Testis (tissue), 3 donors: ENCODE data around the gene COG2. TPM values are rescaled to one million over a fixed set of nuclear protein-coding genes. Genes with fewer than 3 reads are reported as not detected.

Experiments used
- DNase-seq: peaks from one replicate; pipeline ENCODE4 v3.0.0-alpha.2; 2019
- H3K27ac ChIP-seq, 2 donors: fragments of 200-600 bp; sonication (generic); one replicate each; pipeline ENCODE4 v1.5.1; 2019
- H3K27me3 ChIP-seq: fragments of 200-600 bp; sonication (generic); one replicate; pipeline ENCODE4 v1.5.1; 2019
- H3K36me3 ChIP-seq: fragments of 200-600 bp; sonication (generic); one replicate; pipeline ENCODE4 v1.5.1; 2017; ENCODE audit warnings: low read depth; ENCODE audit errors: missing control alignments
- H3K4me1 ChIP-seq: fragments of 200-600 bp; sonication (generic); one replicate; pipeline ENCODE4 v1.5.1; 2019
- H3K4me3 ChIP-seq, 2 donors: fragments of 200-600 bp; sonication (generic); one replicate each; pipeline ENCODE4 v1.5.1; 2017 to 2019
- H3K9me3 ChIP-seq: fragments of 200-600 bp; sonication (generic); one replicate; pipeline ENCODE4 v1.5.1; 2017
- POLR2A ChIP-seq: fragments of 450-650 bp; IDR thresholded peaks from one replicate; pipeline ENCODE4 v1.6.1; 2017; ENCODE audit warnings: antibody characterized with exemption, mild to moderate bottlenecking, moderate library complexity
- WGBS, 2 donors: methylation state at CpG; one replicate each; pipeline ENCODE4 v1.1.5; 2018; 5-methylcytosine and 5-hydroxymethylcytosine counted together
- intact Hi-C: fragments of 100-400 bp; cut with DNase I; formaldehyde crosslinking; loops from one replicate; pipeline ENCODE4 v1.15.1; 2023; ENCODE audit warnings: low total_unique reads
- polyA plus RNA-seq: library from polyadenylated mRNA; stranded (reverse); fragments of 350-450 nt; fragmentation: Illumina TruSeq; extraction: RNeasy Lipid Tissue Mini Kit (QIAGEN cat#74804); gene quantifications from one replicate; pipeline ENCODE4 v1.2.3, GENCODE V29; 2014; ENCODE audit warnings: low read depth, low replicate concordance; ENCODE audit not compliant: insufficient read depth
- total RNA-seq, 2 donors: library from RNA; depleted of rRNA; stranded (reverse); fragments of >200 nt; gene quantifications; one replicate each; pipeline ENCODE4 v1.2.3, GENCODE V29; 2016
- TF ChIP-seq, protein P1 (sequence below), 3 experiments: fragments of 450-650 bp in 2 of 3; fragments of 200-600 bp in 1 of 3; sonication (generic) in 1 of 3; IDR thresholded peaks; one replicate each; pipeline ENCODE4 v1.5.1; 2016 to 2019; ENCODE audit warnings: antibody characterized with exemption in 3 of 3, mild to moderate bottlenecking in 2 of 3, moderate library complexity in 1 of 3

Gene COG2
- total and polyA plus RNA-seq, 3 donors from 2014 or later, result 23.7 to 34.6 (median 29.4) TPM

GRCh38 chr1:230661976-230662375, 19.7 kb downstream of the COG2 start:
- Histone ChIP-seq H3K4me3 (no peak overlapping the region), H3K27ac (no peak overlapping the region), H3K9me3 (no peaks in the 10 kb centered on the region), H3K27me3 (no peaks in the 10 kb centered on the region), H3K4me1 (no peaks in the 10 kb centered on the region), H3K36me3 (no peaks in the 10 kb centered on the region)
- WGBS, 2 donors, result 82 to 90% methylated on average over 4 of the region's 4 CpGs
- intact Hi-C loops, result no loop called here
- no peak for TF ChIP-seq POLR2A
- TF ChIP-seq, protein P1, sequence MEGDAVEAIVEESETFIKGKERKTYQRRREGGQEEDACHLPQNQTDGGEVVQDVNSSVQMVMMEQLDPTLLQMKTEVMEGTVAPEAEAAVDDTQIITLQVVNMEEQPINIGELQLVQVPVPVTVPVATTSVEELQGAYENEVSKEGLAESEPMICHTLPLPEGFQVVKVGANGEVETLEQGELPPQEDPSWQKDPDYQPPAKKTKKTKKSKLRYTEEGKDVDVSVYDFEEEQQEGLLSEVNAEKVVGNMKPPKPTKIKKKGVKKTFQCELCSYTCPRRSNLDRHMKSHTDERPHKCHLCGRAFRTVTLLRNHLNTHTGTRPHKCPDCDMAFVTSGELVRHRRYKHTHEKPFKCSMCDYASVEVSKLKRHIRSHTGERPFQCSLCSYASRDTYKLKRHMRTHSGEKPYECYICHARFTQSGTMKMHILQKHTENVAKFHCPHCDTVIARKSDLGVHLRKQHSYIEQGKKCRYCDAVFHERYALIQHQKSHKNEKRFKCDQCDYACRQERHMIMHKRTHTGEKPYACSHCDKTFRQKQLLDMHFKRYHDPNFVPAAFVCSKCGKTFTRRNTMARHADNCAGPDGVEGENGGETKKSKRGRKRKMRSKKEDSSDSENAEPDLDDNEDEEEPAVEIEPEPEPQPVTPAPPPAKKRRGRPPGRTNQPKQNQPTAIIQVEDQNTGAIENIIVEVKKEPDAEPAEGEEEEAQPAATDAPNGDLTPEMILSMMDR (IDR thresholded peaks at IDR 0.05), result no peak
- no peak for DNase-seq

DNA sequence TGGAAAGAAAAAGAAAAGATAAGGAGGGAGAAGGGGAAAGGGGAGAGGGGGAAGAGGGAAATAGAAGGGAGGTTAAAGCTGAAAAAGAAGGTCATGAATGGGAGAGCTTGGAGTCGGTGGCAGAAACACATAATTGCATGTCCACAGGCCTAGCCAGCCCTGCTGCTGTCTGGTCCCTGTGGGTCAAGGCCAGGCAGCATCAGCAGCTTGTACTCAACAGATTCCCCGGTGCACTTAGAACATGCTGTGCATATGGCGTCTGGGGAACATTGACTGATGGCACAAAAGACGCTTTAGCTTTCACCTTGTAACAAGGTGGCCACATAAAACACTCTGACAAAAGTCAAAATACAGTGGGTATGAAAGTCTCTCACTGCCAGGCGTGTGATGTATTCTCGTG, 25.9 kb downstream of the COG2 start:
- no peak overlapping the region for H3K27ac ChIP-seq
- no peaks in the 10 kb centered on the region for H3K27me3 ChIP-seq
- TF ChIP-seq, protein P1 (IDR thresholded peaks at IDR 0.05), result no peak
- TF ChIP-seq POLR2A, result no peak
- H3K4me1 ChIP-seq, result no peaks in the 10 kb centered on the region
- 50 to 63% methylated on average over 6 of the region's 6 CpGs for WGBS, 2 donors
- intact Hi-C loops, result no loop called here
- peak; percentile 55 for DNase-seq
- no peak overlapping the region for H3K4me3 ChIP-seq
- H3K9me3 ChIP-seq, result no peaks in the 10 kb centered on the region
- H3K36me3 ChIP-seq, result no peaks in the 10 kb centered on the region

GRCh38 chr1:230669543-230669942, 27.3 kb downstream of the COG2 start:
- no peaks in the 10 kb centered on the region for H3K9me3 ChIP-seq
- H3K27me3 ChIP-seq, result no peaks in the 10 kb centered on the region
- no peak overlapping the region for H3K27ac ChIP-seq
- H3K4me3 ChIP-seq, result no peak overlapping the region
- no peaks in the 10 kb centered on the region for H3K4me1 ChIP-seq
- no peaks in the 10 kb centered on the region for H3K36me3 ChIP-seq
- TF ChIP-seq, protein P1 (IDR thresholded peaks at IDR 0.05), result no peak
- TF ChIP-seq POLR2A, result no peak
- 91 to 97% methylated on average over 8 of the region's 8 CpGs for WGBS, 2 donors
- intact Hi-C loops, result no loop called here
- DNase-seq, result no peak

GRCh38 chr1:230674581-230674980, 32.3 kb downstream of the COG2 start:
- no peak overlapping the region for H3K27ac ChIP-seq
- H3K4me1 ChIP-seq, result no peaks in the 10 kb centered on the region
- no peaks in the 10 kb centered on the region for H3K9me3 ChIP-seq
- intact Hi-C loops, result no loop called here
- 92% methylated on average over 2 of the region's 2 CpGs for WGBS, 2 donors
- H3K27me3 ChIP-seq, result no peaks in the 10 kb centered on the region
- no peak overlapping the region for H3K4me3 ChIP-seq
- TF ChIP-seq, protein P1 (IDR thresholded peaks at IDR 0.05), result no peak
- no peak for TF ChIP-seq POLR2A
- DNase-seq, result no peak
- no peaks in the 10 kb centered on the region for H3K36me3 ChIP-seq

- 90 to 100% methylated on average over 1 of the region's 1 CpG for WGBS, 2 donors
These were observed 34.9 kb downstream of the COG2 start for GRCh38 chr1:230677200-230677599.

More at GRCh38 chr1:230677200-230677599, 34.9 kb downstream of the COG2 start:
- Histone ChIP-seq H3K27ac (no peak overlapping the region), H3K27me3 (no peaks in the 10 kb centered on the region), H3K4me1 (peaks cover 6% of the 10 kb centered on the region), H3K36me3 (no peaks in the 10 kb centered on the region), H3K4me3 (no peak overlapping the region), H3K9me3 (no peaks in the 10 kb centered on the region)
- DNase-seq, result no peak
- TF ChIP-seq POLR2A, result no peak
- TF ChIP-seq, protein P1 (IDR thresholded peaks at IDR 0.05), result no peak
- intact Hi-C loops, result no loop called here
